A673 (cell line): Measurements from ENCODE around the gene SACM1L. TPM values are rescaled to one million over a fixed set of nuclear protein-coding genes. Genes with fewer than 3 reads are reported as not detected.

Experiments
- Bru-seq: library from RNA; stranded (reverse); fragments of 400-500 nt; gene quantifications from one replicate; lab custom pipeline; 2021; lab: Mats Ljungman, UMichigan
- BruChase-seq, 2 experiments: library from RNA; stranded (reverse); fragments of 400-500 nt; gene quantifications; one replicate each; lab custom pipeline; 2021; lab: Mats Ljungman, UMichigan
- BruUV-seq: library from RNA; stranded (reverse); fragments of 400-500 nt; replicated peaks from 2 replicates; lab custom pipeline; 2021; lab: Mats Ljungman, UMichigan
- CTCF ChIA-PET: fragments of 300-600 bp; sonication (Branson Sonifier 250); formaldehyde crosslinking; loops from one replicate; lab custom pipeline; 2022; ENCODE audit warnings: antibody characterized with exemption; lab: Charles Lee
- POLR2A ChIA-PET: fragments of 300-600 bp; sonication (Branson Sonifier 250); formaldehyde crosslinking; loops from one replicate; lab custom pipeline; 2022; ENCODE audit warnings: antibody characterized with exemption; ENCODE audit not compliant: low non-redundant PET; lab: Charles Lee
- DNase-seq: peaks from one replicate; pipeline ENCODE4 v3.0.0-alpha.2; 2015; ENCODE audit warnings: low spot score
- H3K27ac ChIP-seq: fragments of 200-600 bp; sonication (generic); 2 replicates; pipeline ENCODE4 v1.5.1; 2016; ENCODE audit warnings: mixed run types, low read depth, mild to moderate bottlenecking, mixed read lengths, antibody characterized with exemption, low read length; ENCODE audit not compliant: poor library complexity, severe bottlenecking
- H3K27me3 ChIP-seq: fragments of 200-600 bp; sonication (generic); replicated peaks from 2 replicates; pipeline ENCODE4 v1.6.1; 2017; ENCODE audit warnings: mixed run types, low read depth, mild to moderate bottlenecking, mixed read lengths, antibody characterized with exemption, low read length; ENCODE audit not compliant: insufficient read depth, poor library complexity
- H3K36me3 ChIP-seq: fragments of 200-600 bp; sonication (generic); 2 replicates; pipeline ENCODE4 v1.6.1; 2016; ENCODE audit warnings: mixed run types, mild to moderate bottlenecking, mixed read lengths, antibody characterized with exemption, low read length; ENCODE audit not compliant: insufficient read depth, poor library complexity, severe bottlenecking
- H3K4me1 ChIP-seq: fragments of 200-600 bp; sonication (generic); 2 replicates; pipeline ENCODE4 v1.6.1; 2017; ENCODE audit warnings: mixed run types, mild to moderate bottlenecking, mixed read lengths, antibody characterized with exemption, low read length; ENCODE audit not compliant: insufficient read depth, poor library complexity, severe bottlenecking
- H3K4me3 ChIP-seq: fragments of 200-600 bp; sonication (generic); 2 replicates; pipeline ENCODE4 v1.5.1; 2016; ENCODE audit warnings: low read depth, mixed run types, mild to moderate bottlenecking, mixed read lengths, low read length; ENCODE audit not compliant: poor library complexity, severe bottlenecking
- H3K9me3 ChIP-seq: fragments of 200-600 bp; sonication (generic); 2 replicates; pipeline ENCODE4 v1.6.1; 2016; ENCODE audit warnings: mixed run types, low read depth, mild to moderate bottlenecking, mixed read lengths, antibody characterized with exemption, low read length; ENCODE audit not compliant: poor library complexity, severe bottlenecking
- EZH2 ChIP-seq: fragments of 200-600 bp; sonication (generic); IDR thresholded peaks from 2 replicates; pipeline ENCODE4 v1.6.1; 2017; ENCODE audit warnings: borderline replicate concordance, low read depth, mild to moderate bottlenecking, mixed read lengths, antibody characterized with exemption, low read length; ENCODE audit not compliant: poor library complexity, severe bottlenecking
- intact Hi-C: fragments of 100-400 bp; cut with micrococcal nuclease; formaldehyde crosslinking; loops from one replicate; pipeline ENCODE4 v1.10.0; 2022; ENCODE audit not compliant: unreplicated experiment
- long read RNA-seq: library from polyadenylated mRNA; stranded (forward); transcript quantifications from one replicate; pipeline ENCODE4 v2.0.0, GENCODE V29; 2022
- total RNA-seq: library from RNA; stranded (reverse); gene quantifications from 2 replicates; pipeline ENCODE4 v1.2.3, GENCODE V29; 2021
- TF ChIP-seq, protein P1 (sequence below): fragments of 300-800, 200-600 bp; sonication (generic); conservative IDR thresholded peaks from 2 replicates; pipeline ENCODE4 v1.5.1; 2017; ENCODE audit warnings: low read depth, mild to moderate bottlenecking, antibody characterized with exemption, low read length, moderate library complexity, mixed read lengths

The SACM1L gene, protein sequence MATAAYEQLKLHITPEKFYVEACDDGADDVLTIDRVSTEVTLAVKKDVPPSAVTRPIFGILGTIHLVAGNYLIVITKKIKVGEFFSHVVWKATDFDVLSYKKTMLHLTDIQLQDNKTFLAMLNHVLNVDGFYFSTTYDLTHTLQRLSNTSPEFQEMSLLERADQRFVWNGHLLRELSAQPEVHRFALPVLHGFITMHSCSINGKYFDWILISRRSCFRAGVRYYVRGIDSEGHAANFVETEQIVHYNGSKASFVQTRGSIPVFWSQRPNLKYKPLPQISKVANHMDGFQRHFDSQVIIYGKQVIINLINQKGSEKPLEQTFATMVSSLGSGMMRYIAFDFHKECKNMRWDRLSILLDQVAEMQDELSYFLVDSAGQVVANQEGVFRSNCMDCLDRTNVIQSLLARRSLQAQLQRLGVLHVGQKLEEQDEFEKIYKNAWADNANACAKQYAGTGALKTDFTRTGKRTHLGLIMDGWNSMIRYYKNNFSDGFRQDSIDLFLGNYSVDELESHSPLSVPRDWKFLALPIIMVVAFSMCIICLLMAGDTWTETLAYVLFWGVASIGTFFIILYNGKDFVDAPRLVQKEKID
- 29.8 and 32.8 TPM in 2 replicates for total RNA-seq
- Bru-seq, nascent RNA: percentile 79 among the genes with signal in this experiment
- BruChase-seq, experiment 1, labeled RNA remaining after a 2-hour chase: percentile 83 among the genes with signal in this experiment
- BruChase-seq, experiment 2, labeled RNA remaining after a 6-hour chase: percentile 78 among the genes with signal in this experiment
- long read RNA-seq, transcript SACM1L-201 (20 exons, 3,723 nt): major isoform, 26 of 38 reads
- long read RNA-seq, partial matches to known transcripts: 3 of 38 reads
- long read RNA-seq, other reads (novel, unspliced or antisense): 7 of 38 reads

DNA sequence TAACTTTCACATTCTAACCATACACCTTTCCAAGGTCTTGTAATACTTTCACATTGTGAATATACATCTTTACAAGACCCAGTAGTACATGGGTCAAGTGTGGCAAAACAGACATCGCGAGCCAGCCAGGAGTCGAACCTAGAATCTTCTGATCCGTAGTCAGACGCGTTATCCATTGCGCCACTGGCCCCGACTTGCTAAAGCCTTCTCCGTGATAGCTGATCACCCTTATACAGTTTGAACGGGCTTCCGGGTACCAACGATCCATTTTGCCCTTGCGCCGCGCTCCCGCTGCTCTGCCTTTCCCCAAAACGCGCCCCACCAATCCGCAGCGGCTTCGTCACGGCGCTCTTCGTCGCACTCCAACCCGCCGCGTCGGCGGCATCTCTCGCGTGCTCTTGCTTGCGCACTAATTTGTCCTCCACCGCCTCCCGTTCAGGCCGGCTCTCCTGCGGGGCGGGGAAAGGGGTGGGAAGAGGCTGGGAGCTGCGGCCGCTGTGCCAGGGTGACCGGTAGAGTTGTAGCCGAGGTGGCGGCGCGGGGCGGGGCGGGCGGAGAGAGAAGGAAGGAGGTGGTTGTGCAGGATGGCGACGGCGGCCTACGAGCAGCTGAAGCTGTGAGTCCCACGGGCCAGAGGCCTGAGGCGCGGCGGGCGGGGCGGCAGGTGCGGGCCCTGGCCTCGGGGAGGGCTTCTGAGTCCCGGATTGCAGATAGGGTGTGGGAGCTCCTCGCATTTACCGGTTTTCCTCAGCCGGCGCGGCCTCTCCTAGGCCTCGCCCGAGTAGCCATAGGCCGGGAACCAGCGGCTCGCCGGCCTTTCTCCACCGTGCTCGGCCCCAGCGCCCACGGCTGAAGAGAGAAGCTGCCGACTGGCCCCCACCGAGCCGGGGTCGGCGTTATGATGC, at the start of gene SACM1L:
Gene SACM1L, plus strand, starts transcription at position 515 of the 905 bp plus-strand sequence. Its CDS starts 70 bp downstream, at position 585.
- intact Hi-C loops: no loop called here
- peak; percentile 96 for DNase-seq
- Histone ChIP-seq H3K9me3 (no peaks in the 10 kb centered on the region), H3K4me3 (peak within 1 kb of the TSS; percentile 67), H3K27ac (peak within 1 kb of the TSS; percentile 79), H3K4me1 (no peaks in the 10 kb centered on the region), H3K36me3 (no peaks in the 10 kb centered on the region), H3K27me3 (no peaks in the 10 kb centered on the region)
- ChIA-PET CTCF (no interaction called here), POLR2A (interaction anchor here (0.6 kb wide), 1 partner anchor 280 kb away, joined by 4 read pairs; no protein-coding TSS in a partner anchor)
- TF ChIP-seq, protein P1, sequence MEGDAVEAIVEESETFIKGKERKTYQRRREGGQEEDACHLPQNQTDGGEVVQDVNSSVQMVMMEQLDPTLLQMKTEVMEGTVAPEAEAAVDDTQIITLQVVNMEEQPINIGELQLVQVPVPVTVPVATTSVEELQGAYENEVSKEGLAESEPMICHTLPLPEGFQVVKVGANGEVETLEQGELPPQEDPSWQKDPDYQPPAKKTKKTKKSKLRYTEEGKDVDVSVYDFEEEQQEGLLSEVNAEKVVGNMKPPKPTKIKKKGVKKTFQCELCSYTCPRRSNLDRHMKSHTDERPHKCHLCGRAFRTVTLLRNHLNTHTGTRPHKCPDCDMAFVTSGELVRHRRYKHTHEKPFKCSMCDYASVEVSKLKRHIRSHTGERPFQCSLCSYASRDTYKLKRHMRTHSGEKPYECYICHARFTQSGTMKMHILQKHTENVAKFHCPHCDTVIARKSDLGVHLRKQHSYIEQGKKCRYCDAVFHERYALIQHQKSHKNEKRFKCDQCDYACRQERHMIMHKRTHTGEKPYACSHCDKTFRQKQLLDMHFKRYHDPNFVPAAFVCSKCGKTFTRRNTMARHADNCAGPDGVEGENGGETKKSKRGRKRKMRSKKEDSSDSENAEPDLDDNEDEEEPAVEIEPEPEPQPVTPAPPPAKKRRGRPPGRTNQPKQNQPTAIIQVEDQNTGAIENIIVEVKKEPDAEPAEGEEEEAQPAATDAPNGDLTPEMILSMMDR: no peak
- no peak for TF ChIP-seq EZH2
- BruUV-seq: TSS peak; percentile 52

DNA sequence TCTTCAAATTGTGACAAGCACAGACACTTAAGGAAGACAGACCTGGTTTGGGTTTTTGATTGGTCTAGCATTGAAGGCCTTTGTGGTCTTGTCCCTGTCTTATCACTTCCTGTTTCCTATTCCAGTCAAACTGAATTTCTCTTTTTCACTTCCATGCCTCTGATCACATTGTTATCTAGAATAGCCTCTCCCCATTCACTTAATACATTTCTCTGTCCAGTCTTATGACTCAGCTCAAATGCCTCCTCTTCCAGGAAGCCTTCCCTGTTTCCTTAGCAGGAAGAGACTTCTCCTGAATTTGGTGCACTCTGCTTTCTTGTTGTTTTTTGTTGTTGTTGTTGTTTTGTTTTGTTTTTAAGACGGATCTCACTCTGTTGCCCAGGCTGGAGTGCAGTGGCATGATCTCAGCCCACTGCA, 49.1 kb upstream of the SACM1L start:
- no TSS peak for BruUV-seq
- Histone ChIP-seq H3K9me3 (no peaks in the 10 kb centered on the region), H3K27ac (no peak overlapping the region), H3K36me3 (no peaks in the 10 kb centered on the region), H3K27me3 (no peaks in the 10 kb centered on the region), H3K4me1 (no peaks in the 10 kb centered on the region), H3K4me3 (no peak overlapping the region)
- ChIA-PET CTCF (no interaction called here), POLR2A (no interaction called here)
- no peak for DNase-seq
- intact Hi-C loops: no loop called here
- no peak for TF ChIP-seq EZH2
- TF ChIP-seq, protein P1: no peak
